OCI-LY1 (cell line): ENCODE data around the gene CERS6.

Source experiments
- H2AFZ ChIP-seq: fragments of 200-600 bp; sonication (generic), shearing (Covaris generic); 2 replicates; pipeline ENCODE4 v1.6.0; 2014; ENCODE audit warnings: antibody characterized with exemption, mild to moderate bottlenecking, low read length
- H3F3A ChIP-seq: fragments of 200-600 bp; sonication (generic), shearing (Covaris generic); 2 replicates; pipeline ENCODE4 v1.6.0; 2014; ENCODE audit warnings: mild to moderate bottlenecking, antibody characterized with exemption, low read length, moderate library complexity; ENCODE audit not compliant: insufficient read depth
- H3K27ac ChIP-seq: fragments of 200-600 bp; sonication (generic); 2 replicates; pipeline ENCODE4 v1.5.1; 2014; ENCODE audit warnings: low read length, mixed run types, mild to moderate bottlenecking, low read depth; ENCODE audit not compliant: poor library complexity, severe bottlenecking
- H3K27me3 ChIP-seq: fragments of 200-600 bp; sonication (generic); 2 replicates; pipeline ENCODE4 v1.6.0; 2014; ENCODE audit warnings: antibody characterized with exemption, mild to moderate bottlenecking, low read length, moderate library complexity; ENCODE audit not compliant: insufficient read depth
- H3K36me3 ChIP-seq: fragments of 200-600 bp; sonication (generic); 2 replicates; pipeline ENCODE4 v1.6.1; 2014; ENCODE audit warnings: mild to moderate bottlenecking, antibody characterized with exemption, low read length, moderate library complexity, mixed read lengths; ENCODE audit not compliant: insufficient read depth
- H3K4me1 ChIP-seq: fragments of 200-600 bp; sonication (generic); 2 replicates; pipeline ENCODE4 v1.5.1; 2014; ENCODE audit warnings: mild to moderate bottlenecking, low read length, moderate library complexity; ENCODE audit not compliant: insufficient read depth, severe bottlenecking
- H3K4me2 ChIP-seq: fragments of 200-600 bp; sonication (generic), shearing (Covaris generic); 2 replicates; pipeline ENCODE4 v1.6.1; 2014; ENCODE audit warnings: low read length
- H3K4me3 ChIP-seq: fragments of 200-600 bp; sonication (generic); 2 replicates; pipeline ENCODE4 v1.5.1; 2014; ENCODE audit warnings: low read length, low read depth, mild to moderate bottlenecking, mixed read lengths; ENCODE audit not compliant: poor library complexity, severe bottlenecking
- H3K79me2 ChIP-seq: fragments of 200-600 bp; shearing (Covaris generic); 2 replicates; pipeline ENCODE4 v1.6.1; 2016; ENCODE audit warnings: mixed run types, low read length, mixed read lengths; ENCODE audit not compliant: insufficient read depth
- H3K9ac ChIP-seq: fragments of 200-600 bp; sonication (generic), shearing (Covaris generic); 2 replicates; pipeline ENCODE4 v1.6.1; 2014; ENCODE audit warnings: mild to moderate bottlenecking, low read length, mixed read lengths
- H3K9me2 ChIP-seq: fragments of 200-600 bp; sonication (generic), shearing (Covaris generic); 2 replicates; pipeline ENCODE4 v1.6.1; 2014; ENCODE audit warnings: low read depth, mild to moderate bottlenecking, low read length, mixed read lengths
- H3K9me3 ChIP-seq: fragments of 200-600 bp; shearing (Covaris generic); 2 replicates; pipeline ENCODE4 v1.6.1; 2014; ENCODE audit warnings: low read length, mixed read lengths
- H4K20me1 ChIP-seq: fragments of 200-600 bp; sonication (generic), shearing (Covaris generic); 2 replicates; pipeline ENCODE4 v1.6.0; 2016; ENCODE audit warnings: mild to moderate bottlenecking, low read length; ENCODE audit not compliant: insufficient read depth
- EZH2 ChIP-seq: fragments of 200-600 bp; sonication (generic), shearing (Covaris generic); IDR thresholded peaks from 2 replicates; pipeline ENCODE4 v1.8.0; 2017; ENCODE audit warnings: borderline replicate concordance, mixed run types, mild to moderate bottlenecking, antibody characterized with exemption, low read length, moderate library complexity, mixed read lengths
- TF ChIP-seq, protein P1 (sequence below): fragments of 200-600 bp; sonication (generic), shearing (Covaris generic); IDR thresholded peaks from 2 replicates; pipeline ENCODE4 v1.5.1; 2017; ENCODE audit warnings: mild to moderate bottlenecking, antibody characterized with exemption, low read length, moderate library complexity, mixed read lengths

The CERS6 gene

DNA sequence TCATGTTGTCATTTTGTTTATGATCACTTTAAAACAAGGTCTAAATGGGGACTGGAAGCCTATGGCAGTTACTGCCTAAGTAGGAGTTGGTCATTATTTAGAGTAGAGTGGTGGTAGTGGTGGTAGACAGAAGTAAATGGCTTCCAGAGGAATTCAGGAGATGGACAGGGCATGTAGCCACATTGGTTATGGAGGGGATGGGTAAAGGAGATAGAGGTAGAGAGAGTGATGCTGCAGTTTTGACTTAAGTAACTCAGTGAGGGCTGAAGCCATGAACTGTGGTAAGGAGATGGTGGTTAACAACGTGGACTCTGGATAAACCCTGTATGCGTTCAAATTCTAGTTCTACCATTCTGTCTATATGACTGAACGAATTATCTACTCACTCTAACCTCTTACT, 284.7 kb downstream of the CERS6 start:
- Histone ChIP-seq H3K27me3 (no peaks in the 10 kb centered on the region), H3K4me3 (no peak overlapping the region), H3K4me1 (no peaks in the 10 kb centered on the region), H2AFZ (no peak overlapping the region), H3K9me3 (no peaks in the 10 kb centered on the region), H4K20me1 (no peaks in the 10 kb centered on the region), H3K4me2 (no peak overlapping the region), H3K9me2 (no peaks in the 10 kb centered on the region), H3F3A (no peaks in the 10 kb centered on the region), H3K27ac (no peak overlapping the region), H3K36me3 (no peaks in the 10 kb centered on the region), H3K9ac (no peak overlapping the region), H3K79me2 (no peaks in the 10 kb centered on the region)
- TF ChIP-seq, protein P1, sequence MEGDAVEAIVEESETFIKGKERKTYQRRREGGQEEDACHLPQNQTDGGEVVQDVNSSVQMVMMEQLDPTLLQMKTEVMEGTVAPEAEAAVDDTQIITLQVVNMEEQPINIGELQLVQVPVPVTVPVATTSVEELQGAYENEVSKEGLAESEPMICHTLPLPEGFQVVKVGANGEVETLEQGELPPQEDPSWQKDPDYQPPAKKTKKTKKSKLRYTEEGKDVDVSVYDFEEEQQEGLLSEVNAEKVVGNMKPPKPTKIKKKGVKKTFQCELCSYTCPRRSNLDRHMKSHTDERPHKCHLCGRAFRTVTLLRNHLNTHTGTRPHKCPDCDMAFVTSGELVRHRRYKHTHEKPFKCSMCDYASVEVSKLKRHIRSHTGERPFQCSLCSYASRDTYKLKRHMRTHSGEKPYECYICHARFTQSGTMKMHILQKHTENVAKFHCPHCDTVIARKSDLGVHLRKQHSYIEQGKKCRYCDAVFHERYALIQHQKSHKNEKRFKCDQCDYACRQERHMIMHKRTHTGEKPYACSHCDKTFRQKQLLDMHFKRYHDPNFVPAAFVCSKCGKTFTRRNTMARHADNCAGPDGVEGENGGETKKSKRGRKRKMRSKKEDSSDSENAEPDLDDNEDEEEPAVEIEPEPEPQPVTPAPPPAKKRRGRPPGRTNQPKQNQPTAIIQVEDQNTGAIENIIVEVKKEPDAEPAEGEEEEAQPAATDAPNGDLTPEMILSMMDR = no peak
- no peak for TF ChIP-seq EZH2

DNA sequence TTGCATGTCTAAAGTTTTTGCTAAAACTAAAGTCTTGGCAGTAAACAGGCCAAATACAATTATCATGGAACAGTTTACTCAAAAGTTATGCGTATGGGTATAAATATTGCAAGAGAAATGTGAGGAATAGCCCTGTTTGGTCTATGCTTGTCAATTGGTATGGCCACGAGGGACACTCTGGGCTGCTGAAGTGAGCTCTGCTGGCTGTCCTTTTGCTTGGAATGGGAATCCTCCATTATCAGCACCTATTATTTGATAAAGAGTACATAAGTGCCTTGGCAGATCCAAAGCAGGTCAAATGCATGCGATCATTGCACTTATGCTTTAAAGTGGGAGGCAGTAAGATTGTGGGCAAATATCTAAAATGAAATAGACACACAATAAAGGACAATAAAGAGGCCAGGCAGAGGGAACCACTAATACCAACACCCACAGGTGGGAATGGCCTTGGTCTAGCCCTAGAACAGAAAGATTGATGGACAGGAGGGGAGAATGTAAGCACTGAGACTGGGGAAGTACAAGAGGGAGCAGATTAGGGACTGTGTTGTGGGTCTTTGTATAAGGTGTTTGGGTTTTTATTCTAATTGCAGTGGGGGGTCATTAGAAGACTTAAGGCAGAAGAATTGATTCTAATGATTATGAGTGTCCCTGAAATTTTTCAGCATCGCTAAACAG, 286.3 kb downstream of the CERS6 start:
- Histone ChIP-seq H2AFZ (no peak overlapping the region), H3K4me2 (no peak overlapping the region), H3K4me3 (no peak overlapping the region), H3K27me3 (no peaks in the 10 kb centered on the region), H3K27ac (no peak overlapping the region), H3K36me3 (no peaks in the 10 kb centered on the region), H4K20me1 (no peaks in the 10 kb centered on the region), H3K4me1 (no peaks in the 10 kb centered on the region), H3F3A (no peaks in the 10 kb centered on the region), H3K9me3 (no peaks in the 10 kb centered on the region), H3K9me2 (no peaks in the 10 kb centered on the region), H3K79me2 (no peaks in the 10 kb centered on the region), H3K9ac (no peak overlapping the region)
- TF ChIP-seq EZH2 = no peak
- TF ChIP-seq, protein P1 = no peak

DNA sequence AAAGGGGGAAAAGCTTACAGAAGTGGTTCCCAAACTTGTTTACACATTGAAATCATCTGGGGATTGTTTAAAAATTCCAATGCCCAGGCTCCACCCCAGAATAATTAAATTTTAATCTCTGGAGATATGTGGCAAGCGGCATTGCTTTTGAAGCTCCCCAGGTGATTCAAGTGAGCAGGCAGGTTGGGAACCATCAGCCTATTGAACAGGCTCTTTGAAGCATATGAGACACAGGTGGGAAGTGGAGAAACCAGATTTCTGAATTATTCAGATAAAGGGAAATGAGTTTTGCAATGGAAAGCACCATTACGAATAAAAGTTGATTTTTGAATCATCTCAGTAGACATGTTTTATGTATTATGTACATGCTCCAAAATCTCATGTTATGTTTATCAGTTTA, 288.8 kb downstream of the CERS6 start:
- TF ChIP-seq EZH2 = no peak
- TF ChIP-seq, protein P1 = no peak
- H3K4me3 ChIP-seq = no peak overlapping the region
- H3K9me2 ChIP-seq = no peaks in the 10 kb centered on the region
- H3K79me2 ChIP-seq = no peaks in the 10 kb centered on the region
- no peak overlapping the region for H3K4me2 ChIP-seq
- H4K20me1 ChIP-seq = no peaks in the 10 kb centered on the region
- H3K9ac ChIP-seq = no peak overlapping the region
- H3K27ac ChIP-seq = no peak overlapping the region
- no peaks in the 10 kb centered on the region for H3K36me3 ChIP-seq
- H3K27me3 ChIP-seq = no peaks in the 10 kb centered on the region
- no peaks in the 10 kb centered on the region for H3K9me3 ChIP-seq
- H3F3A ChIP-seq = no peaks in the 10 kb centered on the region
- H3K4me1 ChIP-seq = no peaks in the 10 kb centered on the region
- H2AFZ ChIP-seq = no peak overlapping the region
